ENCODE results near the gene TLE5. TPM values are rescaled to one million over a fixed set of nuclear protein-coding genes. Genes with fewer than 3 reads are reported as not detected.

TLE5 gene
- total and polyA plus RNA-seq, 2 of the 4 experiments (the other 2 are of a cell fraction) = 119 to 407 TPM

- Histone ChIP-seq H2BK5ac (ENCODE audit: low read depth, low read length, poor library complexity, severe bottlenecking) (no peak overlapping the region), H3K9me3 (ENCODE audit: control insufficient read depth, insufficient read depth, low read length) (no peaks in the 10 kb centered on the region), H3K14ac (replicated peaks; ENCODE audit: low read depth, low read length) (no peak overlapping the region), H4K91ac (ENCODE audit: insufficient read depth, low read depth, low read length) (no peak overlapping the region), H3K4me1 (ENCODE audit: control insufficient read depth, insufficient read depth, low read length) (peaks cover 26% of the 10 kb centered on the region), H3K36me3 (ENCODE audit: control insufficient read depth, insufficient read depth, low read length) (peaks cover 63% of the 10 kb centered on the region), H3K4me3 (ENCODE audit: insufficient read depth, low read depth, low read length) (no peak overlapping the region), H2AK5ac (ENCODE audit: low read depth, low read length) (no peak overlapping the region), H3K4ac (ENCODE audit: low read depth, low read length) (no peak overlapping the region), H2AFZ (replicated peaks; ENCODE audit: low read length, poor library complexity) (no peak overlapping the region), H3K56ac (ENCODE audit: extremely low read depth, insufficient read depth, low read length) (no peak overlapping the region), H3K18ac (ENCODE audit: low read depth, low read length) (no peak overlapping the region), H2BK15ac (ENCODE audit: low read depth, low read length) (no peak overlapping the region), H4K20me1 (ENCODE audit: insufficient read depth, low read length) (peaks cover 59% of the 10 kb centered on the region), H2BK120ac (ENCODE audit: low read depth, low read length) (no peak overlapping the region), H4K8ac (ENCODE audit: low read depth in 2 of 2, low read length in 2 of 2) (no peak overlapping the region), H2BK20ac (ENCODE audit: low read depth, low read length) (no peak overlapping the region), H2AK9ac (replicated peaks; ENCODE audit: low read depth, low read length, poor library complexity) (no peak overlapping the region), H3K9ac (ENCODE audit: low read depth, low read length) (no peak overlapping the region), H3K4me2 (ENCODE audit: low read depth, low read length) (no peak overlapping the region), H3K27ac (ENCODE audit: insufficient read depth, low read length) (no peak overlapping the region; the same call in 1 of the 2 replicates), H3K23ac (ENCODE audit: low read depth, low read length) (no peak overlapping the region), H3K79me1 (ENCODE audit: low read depth in 1 of 2, low read length in 2 of 2) (peaks cover 33 to 53% of the 10 kb centered on the region in 2 experiments), H4K5ac (ENCODE audit: low read depth, low read length) (no peak overlapping the region), H3K9me1 (ENCODE audit: insufficient read depth, low read length) (peaks cover 7% of the 10 kb centered on the region), H3K27me3 (ENCODE audit: control insufficient read depth, insufficient read depth, low read length) (no peaks in the 10 kb centered on the region)
- ATAC-seq (ENCODE audit: low read depth) = no peak
- BruUV-seq (replicated peaks) = no TSS peak
- intact Hi-C loops (cut with micrococcal nuclease) = no loop called here
- POLR2A ChIA-PET (ENCODE audit: unreplicated experiment) = no interaction called here
- no peak for DNase-seq
- in situ Hi-C loops (cut with MboI; ENCODE audit: low sequenced_read_pairs) = no loop called here
- dilution Hi-C loops (cut with HindIII; ENCODE audit: low sequenced_read_pairs, unreplicated experiment) = no loop called here
- CTCF ChIA-PET = no interaction called here
- 81% methylated on average over 9 of the region's 31 CpGs; no CpG with 5 or more reads in 1 of the 2 experiments for WGBS, 2 experiments (ENCODE audit: extremely low coverage in 2 of 2, insufficient read length in 1 of 2)
- TF ChIP-seq USF2 (IDR thresholded peaks at IDR 0.05; ENCODE audit: low read depth, low read length) = no peak
- TF ChIP-seq BHLHE40 (IDR thresholded peaks at IDR 0.05; ENCODE audit: low read depth, low read length) = no peak
- no peak for TF ChIP-seq SMC3 (IDR thresholded peaks at IDR 0.05; ENCODE audit: low read depth, low read length)
- no peak for TF ChIP-seq MAZ (IDR thresholded peaks at IDR 0.05; ENCODE audit: borderline replicate concordance, low read depth, low read length)
- no peak for TF ChIP-seq CTCF (conservative IDR thresholded peaks at IDR 0.05; ENCODE audit: low read depth, low read length)
- TF ChIP-seq RFX5 (IDR thresholded peaks at IDR 0.05; ENCODE audit: low read depth, low read length) = no peak
- TF ChIP-seq POLR2A (IDR thresholded peaks at IDR 0.05; ENCODE audit: low read depth, low read length) = no peak
- no peak for TF ChIP-seq ELK1 (IDR thresholded peaks at IDR 0.05; ENCODE audit: borderline replicate concordance, low read depth, low read length)
- TF ChIP-seq MAFK (IDR thresholded peaks at IDR 0.05; ENCODE audit: low read depth, low read length) = no peak
- no peak for TF ChIP-seq RCOR1 (IDR thresholded peaks at IDR 0.05; ENCODE audit: insufficient replicate concordance, low read length)
- no peak for TF ChIP-seq MXI1 (IDR thresholded peaks at IDR 0.05; ENCODE audit: borderline replicate concordance, low read depth, low read length)
- TF ChIP-seq FOS (IDR thresholded peaks at IDR 0.05; ENCODE audit: low read depth, low read length) = no peak
- TF ChIP-seq CEBPB (IDR thresholded peaks at IDR 0.05; ENCODE audit: low read depth, low read length) = no peak
Observed at GRCh38 chr19:3055741-3056416, 6.4 kb downstream of the TLE5 start.

Data from IMR-90 (cell line).